HUES48 (cell line): ENCODE data around the gene NPIPB6.
A peak's percentile ranks its signal among the peaks of the same experiment; 100 is the strongest.

Experiments used
- H3K27ac ChIP-seq: one replicate; pipeline ENCODE4 v1.7.0; 2013; ENCODE audit warnings: low read depth, low read length, inconsistent platforms
- H3K27me3 ChIP-seq: 2 replicates; pipeline ENCODE4 v1.6.1; 2013; ENCODE audit warnings: mild to moderate bottlenecking, low read length; ENCODE audit not compliant: control insufficient read depth, insufficient read depth
- H3K36me3 ChIP-seq: 2 replicates; pipeline ENCODE4 v1.6.1; 2013; ENCODE audit warnings: low read length; ENCODE audit not compliant: control insufficient read depth, insufficient read depth
- H3K4me1 ChIP-seq: 2 replicates; pipeline ENCODE4 v1.6.1; 2013; ENCODE audit warnings: mild to moderate bottlenecking, low read length; ENCODE audit not compliant: control insufficient read depth, insufficient read depth
- H3K4me3 ChIP-seq: 2 replicates; pipeline ENCODE4 v1.5.1; 2013; ENCODE audit warnings: mild to moderate bottlenecking, low read depth, low read length
- H3K9ac ChIP-seq: 2 replicates; pipeline ENCODE4 v1.6.1; 2013; ENCODE audit warnings: mild to moderate bottlenecking, low read depth, low read length, moderate library complexity
- H3K9me3 ChIP-seq: 2 replicates; pipeline ENCODE4 v1.6.1; 2013; ENCODE audit warnings: low read length; ENCODE audit not compliant: control insufficient read depth, insufficient read depth

NPIPB6 gene

DNA sequence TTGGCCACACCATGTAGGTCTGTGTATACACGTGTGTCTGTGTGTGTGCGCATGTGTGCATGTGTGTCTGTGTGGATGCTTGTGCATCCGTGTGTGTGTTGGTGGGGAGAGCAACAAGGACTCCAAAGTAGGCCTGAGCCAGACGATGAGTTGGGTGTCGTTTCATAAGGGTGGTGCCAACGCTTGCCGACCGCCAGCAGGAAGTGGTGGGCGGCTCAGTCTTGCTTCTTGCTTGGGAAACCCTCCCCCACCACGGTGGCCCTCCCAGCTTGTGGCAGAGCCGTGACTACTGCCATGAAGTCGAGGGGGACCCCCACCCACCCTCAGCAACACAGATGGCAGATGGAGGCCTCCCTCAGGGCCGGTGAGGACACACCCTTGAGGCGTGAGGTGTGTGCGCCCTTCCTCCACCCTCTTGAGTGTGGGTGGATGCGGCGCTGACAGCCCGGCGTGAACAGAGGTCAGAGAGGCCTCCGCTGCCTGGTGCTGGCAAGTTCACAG is 53.4 kb downstream of the NPIPB6 start:
- Histone ChIP-seq H3K9me3 (no peaks in the 10 kb centered on the region), H3K4me1 (no peaks in the 10 kb centered on the region), H3K27ac (no peak overlapping the region), H3K4me3 (no peak overlapping the region), H3K27me3 (no peaks in the 10 kb centered on the region), H3K9ac (no peak overlapping the region), H3K36me3 (peaks cover 32% of the 10 kb centered on the region)

- Histone ChIP-seq H3K9me3 (no peaks in the 10 kb centered on the region), H3K9ac (no peak overlapping the region), H3K4me1 (no peaks in the 10 kb centered on the region), H3K27ac (no peak overlapping the region), H3K4me3 (no peak overlapping the region), H3K36me3 (peaks cover 36% of the 10 kb centered on the region), H3K27me3 (no peaks in the 10 kb centered on the region)
Observed at GRCh38 chr16:28308794-28309584, 54.3 kb downstream of the NPIPB6 start.

GRCh38 chr16:28307936-28308335 is 55.4 kb downstream of the NPIPB6 start:
- H3K27me3 ChIP-seq: no peaks in the 10 kb centered on the region

GRCh38 chr16:28304214-28304613 is 59.1 kb downstream of the NPIPB6 start:
- Histone ChIP-seq H3K4me1 (no peaks in the 10 kb centered on the region), H3K27me3 (no peaks in the 10 kb centered on the region), H3K9me3 (no peaks in the 10 kb centered on the region), H3K9ac (no peak overlapping the region), H3K4me3 (no peak overlapping the region), H3K27ac (no peak overlapping the region), H3K36me3 (peaks cover 43% of the 10 kb centered on the region)

More at GRCh38 chr16:28307936-28308335, 55.4 kb downstream of the NPIPB6 start:
- no peak overlapping the region for H3K27ac ChIP-seq
- H3K36me3 ChIP-seq: peaks cover 41% of the 10 kb centered on the region
- no peak overlapping the region for H3K4me3 ChIP-seq
- no peaks in the 10 kb centered on the region for H3K9me3 ChIP-seq
- H3K9ac ChIP-seq: no peak overlapping the region
- no peaks in the 10 kb centered on the region for H3K4me1 ChIP-seq

- H3K9me3 ChIP-seq: no peaks in the 10 kb centered on the region
- H3K27me3 ChIP-seq: no peaks in the 10 kb centered on the region
- peaks cover 3% of the 10 kb centered on the region; the same call in 1 of the 2 replicates for H3K4me1 ChIP-seq
- no peak overlapping the region for H3K27ac ChIP-seq
- H3K9ac ChIP-seq: no peak overlapping the region
- peaks cover 36% of the 10 kb centered on the region for H3K36me3 ChIP-seq
- H3K4me3 ChIP-seq: no peak overlapping the region
Observed at GRCh38 chr16:28303132-28303531, 60.2 kb downstream of the NPIPB6 start.

DNA sequence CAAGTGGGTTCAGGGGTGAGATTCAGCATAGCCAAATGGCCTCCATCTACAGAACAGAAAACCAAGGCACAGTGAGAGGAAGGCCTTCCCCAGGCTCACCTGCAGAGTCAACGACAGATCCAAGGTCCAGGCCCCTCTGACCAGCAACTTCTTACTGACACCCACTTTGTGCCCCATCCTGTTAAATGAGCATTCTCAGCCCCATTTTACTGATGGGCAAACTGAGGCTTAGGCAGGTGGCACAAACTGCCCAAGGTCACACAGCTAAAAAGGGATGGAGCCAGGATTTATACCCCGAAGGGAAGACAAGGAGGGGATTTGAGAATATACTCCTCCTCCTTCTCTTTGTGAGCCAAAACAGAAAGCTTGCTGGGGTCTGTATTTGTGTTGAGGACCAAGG is 61.7 kb downstream of the NPIPB6 start:
- no peaks in the 10 kb centered on the region for H3K9me3 ChIP-seq
- no peaks in the 10 kb centered on the region for H3K27me3 ChIP-seq
- H3K36me3 ChIP-seq: peaks cover 37% of the 10 kb centered on the region
- no peak overlapping the region for H3K27ac ChIP-seq
- H3K4me3 ChIP-seq: no peak overlapping the region
- no peak overlapping the region for H3K9ac ChIP-seq
- peaks cover 4% of the 10 kb centered on the region; the same call in 1 of the 2 replicates for H3K4me1 ChIP-seq

- no peak overlapping the region for H3K9ac ChIP-seq
- no peaks in the 10 kb centered on the region for H3K9me3 ChIP-seq
- no peak overlapping the region for H3K4me3 ChIP-seq
- no peaks in the 10 kb centered on the region for H3K27me3 ChIP-seq
- peaks cover 37% of the 10 kb centered on the region for H3K36me3 ChIP-seq
- H3K4me1 ChIP-seq: peaks cover 4% of the 10 kb centered on the region; the same call in 1 of the 2 replicates
- H3K27ac ChIP-seq: no peak overlapping the region
Observed at GRCh38 chr16:28301154-28301553, 62.2 kb downstream of the NPIPB6 start.

DNA sequence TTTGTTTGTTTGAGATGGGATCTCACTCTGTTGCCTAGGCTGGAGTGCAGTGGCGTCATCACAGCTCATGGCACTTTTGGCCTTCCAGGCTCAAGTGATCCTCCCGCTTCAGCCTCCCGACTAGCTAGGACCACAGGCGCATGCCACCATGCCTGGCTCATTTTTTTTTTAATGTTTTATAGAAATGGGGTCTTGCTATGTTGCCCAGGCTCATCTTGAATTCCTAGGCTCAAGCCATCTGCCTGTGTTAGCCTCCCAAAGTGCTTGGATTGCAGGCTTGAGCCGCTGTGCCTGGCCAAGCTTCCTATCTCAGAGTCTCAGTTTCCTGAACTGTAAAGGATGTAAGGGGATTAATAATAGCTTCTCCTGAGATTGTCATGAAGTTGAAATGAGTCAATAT is 63.0 kb downstream of the NPIPB6 start:
- H3K9ac ChIP-seq: no peak overlapping the region
- no peak overlapping the region for H3K4me3 ChIP-seq
- H3K4me1 ChIP-seq: peaks cover 4% of the 10 kb centered on the region; the same call in 1 of the 2 replicates
- H3K27ac ChIP-seq: no peak overlapping the region
- no peaks in the 10 kb centered on the region for H3K9me3 ChIP-seq
- no peaks in the 10 kb centered on the region for H3K27me3 ChIP-seq
- peaks cover 36% of the 10 kb centered on the region for H3K36me3 ChIP-seq

- no peak overlapping the region for H3K9ac ChIP-seq
- no peak overlapping the region for H3K4me3 ChIP-seq
- H3K4me1 ChIP-seq: peaks cover 8% of the 10 kb centered on the region; the same call in 1 of the 2 replicates
- no peaks in the 10 kb centered on the region for H3K27me3 ChIP-seq
- H3K36me3 ChIP-seq: peaks cover 39% of the 10 kb centered on the region
- H3K9me3 ChIP-seq: no peaks in the 10 kb centered on the region
- peak overlapping the region; percentile 72 for H3K27ac ChIP-seq
Observed at GRCh38 chr16:28298511-28298878, 64.8 kb downstream of the NPIPB6 start.

DNA sequence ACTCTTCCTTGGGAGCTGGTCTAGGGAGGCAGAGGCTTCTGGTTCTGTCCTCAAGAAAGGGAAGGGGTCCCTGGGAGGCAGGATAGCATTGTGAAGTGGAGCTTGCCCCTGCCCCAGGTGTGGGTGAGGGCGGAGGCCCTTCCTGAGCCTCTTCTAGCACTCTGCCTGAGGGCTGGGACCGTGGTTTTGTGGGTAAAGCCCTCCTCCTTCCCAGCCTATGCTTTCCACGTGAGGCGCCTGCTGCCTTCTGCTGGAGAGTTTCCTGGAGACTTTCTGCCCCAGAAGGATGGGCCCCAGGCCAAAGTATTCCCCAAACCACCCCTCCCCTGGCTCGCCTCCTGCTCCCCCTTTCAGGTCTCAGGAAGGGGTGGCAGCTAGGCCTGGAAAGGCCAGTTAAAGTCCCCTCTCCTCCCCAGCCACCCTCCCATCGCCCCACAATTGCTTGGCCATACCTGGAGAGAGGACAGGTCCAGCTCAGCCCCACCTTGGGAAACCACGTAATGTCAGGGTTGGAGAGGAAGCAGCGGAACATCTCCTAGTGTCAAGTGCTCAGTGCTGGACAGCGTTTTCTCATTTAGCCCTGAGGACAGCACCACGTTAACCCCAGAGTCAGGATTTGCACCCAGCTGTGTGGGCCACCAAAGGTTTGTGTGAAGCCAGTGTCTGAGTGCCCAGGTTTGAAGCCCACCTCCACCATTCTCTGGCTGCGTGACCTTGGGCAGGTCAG is 65.4 kb downstream of the NPIPB6 start:
- Histone ChIP-seq H3K4me1 (peaks cover 8% of the 10 kb centered on the region; the same call in 1 of the 2 replicates), H3K27me3 (no peaks in the 10 kb centered on the region), H3K9ac (no peak overlapping the region), H3K4me3 (no peak overlapping the region), H3K27ac (peak overlapping the region; percentile 72), H3K36me3 (peaks cover 39% of the 10 kb centered on the region), H3K9me3 (no peaks in the 10 kb centered on the region)

DNA sequence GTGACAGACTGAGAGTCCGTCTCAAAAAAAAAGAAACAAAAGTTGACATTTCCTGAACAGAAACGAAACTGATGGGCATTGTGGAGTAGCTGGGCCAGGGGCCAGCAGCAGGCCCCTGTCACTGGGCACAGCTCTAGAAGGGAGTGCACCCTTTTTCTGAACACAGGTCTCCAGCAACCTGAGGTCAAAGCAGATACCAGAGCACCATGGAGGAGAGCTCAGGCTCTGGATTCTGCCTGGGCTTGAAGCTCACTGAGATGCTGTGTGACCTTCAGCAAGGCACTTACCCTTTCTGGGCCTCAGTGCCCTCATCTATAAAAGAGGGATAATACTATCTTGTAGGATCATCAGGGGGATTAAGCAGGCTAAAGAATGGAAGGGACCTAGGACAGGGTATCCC is 66.0 kb downstream of the NPIPB6 start:
- no peaks in the 10 kb centered on the region for H3K9me3 ChIP-seq
- no peaks in the 10 kb centered on the region for H3K27me3 ChIP-seq
- no peak overlapping the region for H3K9ac ChIP-seq
- H3K4me3 ChIP-seq: no peak overlapping the region
- no peak overlapping the region for H3K27ac ChIP-seq
- peaks cover 39% of the 10 kb centered on the region for H3K36me3 ChIP-seq
- H3K4me1 ChIP-seq: peaks cover 8% of the 10 kb centered on the region; the same call in 1 of the 2 replicates
